HepG2 (cell line): Measurements from ENCODE around the gene LENG1. TPM values are rescaled to one million over a fixed set of nuclear protein-coding genes. Genes with fewer than 3 reads are reported as not detected.

Experiments used
- ATF7-NPFF ChIP-seq: sonication (generic); formaldehyde crosslinking; IDR thresholded peaks from 2 replicates; pipeline ENCODE4 v1.8.1; 2023; ENCODE audit warnings: mild to moderate bottlenecking, low read depth, missing genetic modification reagents, moderate library complexity
- CEBPZ ChIP-seq: IDR thresholded peaks from 2 replicates; pipeline ENCODE4 v1.6.1; 2012; ENCODE audit warnings: low read length, improper control_type of control experiment
- GABPB1 ChIP-seq: IDR thresholded peaks from 2 replicates; pipeline ENCODE4 v1.6.1; 2016; ENCODE audit warnings: mild to moderate bottlenecking, missing genetic modification reagents, moderate library complexity, missing compliant biosample characterization
- GMEB1 ChIP-seq: sonication (generic); formaldehyde crosslinking; IDR thresholded peaks from 2 replicates; pipeline ENCODE4 v1.5.1; 2020; ENCODE audit warnings: missing genetic modification reagents, mild to moderate bottlenecking, borderline replicate concordance
- HNF4G ChIP-seq, 2 experiments: sonication (generic) in 1 of 2; formaldehyde crosslinking in 1 of 2; IDR thresholded peaks; 2 replicates each; pipeline versions ENCODE4 v1.4.0 to v1.6.1; 2011 to 2020; ENCODE audit warnings: borderline replicate concordance in 2 of 2, low read depth in 2 of 2, mild to moderate bottlenecking in 2 of 2, low read length in 1 of 2, missing genetic modification reagents in 1 of 2, moderate library complexity in 1 of 2
- KLF12 ChIP-seq: sonication (generic); formaldehyde crosslinking; IDR thresholded peaks from 2 replicates; pipeline ENCODE4 v1.4.0; 2020; ENCODE audit warnings: missing genetic modification reagents, borderline replicate concordance
- LCORL ChIP-seq, 2 experiments: fragments of 450-650 bp in 1 of 2; sonication (generic) in 1 of 2; formaldehyde crosslinking in 1 of 2; IDR thresholded peaks; 2 replicates each; pipeline versions ENCODE4 v1.5.0 to v1.6.1; 2017 to 2020; ENCODE audit warnings: antibody characterized with exemption in 1 of 2, missing genetic modification reagents in 1 of 2
- MAX ChIP-seq: IDR thresholded peaks from 2 replicates; pipeline ENCODE4 v1.6.1; 2012; ENCODE audit warnings: inconsistent platforms
- PLSCR1 ChIP-seq: sonication (generic); formaldehyde crosslinking; IDR thresholded peaks from 2 replicates; pipeline ENCODE4 v1.5.0; 2020; ENCODE audit warnings: missing genetic modification reagents, mild to moderate bottlenecking, borderline replicate concordance
- ZBTB10 ChIP-seq: sonication (generic); formaldehyde crosslinking; IDR thresholded peaks from 2 replicates; pipeline ENCODE4 v1.4.0; 2020; ENCODE audit warnings: missing genetic modification reagents, borderline replicate concordance
- ZC3H13 ChIP-seq: sonication (generic); formaldehyde crosslinking; IDR thresholded peaks from 2 replicates; pipeline ENCODE4 v1.8.1; 2023; ENCODE audit warnings: mild to moderate bottlenecking, missing genetic modification reagents, moderate library complexity
- ZNF317 ChIP-seq: sonication (generic); formaldehyde crosslinking; IDR thresholded peaks from 2 replicates; pipeline ENCODE4 v1.5.0; 2020; ENCODE audit warnings: mild to moderate bottlenecking, missing genetic modification reagents
- ZNF350 ChIP-seq: sonication (generic); formaldehyde crosslinking; IDR thresholded peaks from 2 replicates; pipeline ENCODE4 v1.4.0; 2020; ENCODE audit warnings: mild to moderate bottlenecking, low read depth, missing genetic modification reagents, borderline replicate concordance
- ZNF501 ChIP-seq: sonication (generic); formaldehyde crosslinking; IDR thresholded peaks from 2 replicates; pipeline ENCODE4 v1.5.1; 2020; ENCODE audit warnings: mild to moderate bottlenecking, moderate library complexity, missing genetic modification reagents
- ZNF530 ChIP-seq: sonication (generic); formaldehyde crosslinking; IDR thresholded peaks from 2 replicates; pipeline ENCODE4 v1.5.0; 2020; ENCODE audit warnings: low read depth, mild to moderate bottlenecking, missing genetic modification reagents
- ZNF557 ChIP-seq: sonication (generic); formaldehyde crosslinking; IDR thresholded peaks from 2 replicates; pipeline ENCODE4 v1.4.0; 2020; ENCODE audit warnings: missing genetic modification reagents
- ZNF598 ChIP-seq: sonication (generic); formaldehyde crosslinking; IDR thresholded peaks from 2 replicates; pipeline ENCODE4 v1.5.1; 2020; ENCODE audit warnings: mild to moderate bottlenecking, missing genetic modification reagents, borderline replicate concordance
- ZNF670 ChIP-seq: sonication (generic); formaldehyde crosslinking; IDR thresholded peaks from 2 replicates; pipeline ENCODE4 v1.8.0; 2022; ENCODE audit warnings: mild to moderate bottlenecking, missing genetic modification reagents, borderline replicate concordance
- ZNF720 ChIP-seq: sonication (generic); formaldehyde crosslinking; IDR thresholded peaks from 2 replicates; pipeline ENCODE4 v1.4.0; 2020; ENCODE audit warnings: missing genetic modification reagents
- polyA plus RNA-seq, 8 experiments: library from polyadenylated mRNA; depleted of rRNA in 3 of 8; stranded (reverse) in 7 of 8; unstranded in 1 of 8; fragments of >200 nt; fragmentation: Illumina TruSeq in 4 of 8; extraction: Trizol in 4 of 8; gene quantifications; 2 replicates each; pipeline versions ENCODE4 v1.2.1 to v1.2.3, GENCODE V29; 2011 to 2016; ENCODE audit warnings: low read depth in 4 of 8, missing spikeins in 1 of 8, mixed read lengths in 1 of 8; ENCODE audit not compliant: insufficient read depth in 1 of 8
- total RNA-seq, 5 experiments: library from RNA; depleted of rRNA; stranded (reverse); fragments of >200 nt; fragmentation: Illumina TruSeq; extraction: Trizol; gene quantifications; 2 replicates each; pipeline ENCODE4 v1.2.3, GENCODE V29; 2016; ENCODE audit warnings: low read depth in 1 of 5

LENG1 gene
- total and polyA plus RNA-seq, 2 of the 13 experiments (the other 11 are each of a cell fraction or from before 2014, with no cell fraction given), result 1.8 to 3.8 TPM

GRCh38 chr19:54190503-54191010 is 31.0 kb upstream of the LENG1 start (continued):
- TF ChIP-seq ZNF530 (CRISPR knock-in tag) (no peak), ZC3H13 (CRISPR knock-in tag) (0 out of 2 replicates have a peak, but pooled peaks have one; percentile 42), LCORL (IDR thresholded peaks at IDR 0.05) (no peak), LCORL (CRISPR knock-in tag; IDR thresholded peaks at IDR 0.05) (peak; percentile 54), ATF7-NPFF (CRISPR knock-in tag) (no peak; the same call in 1 of the 2 replicates), KLF12 (no peak), ZNF670 (CRISPR knock-in tag) (no peak), ZNF598 (CRISPR knock-in tag) (no peak), ZBTB10 (CRISPR knock-in tag) (no peak; the same call in 1 of the 2 replicates), GMEB1 (0 out of 2 replicates have a peak, but pooled peaks have one; percentile 4), HNF4G (IDR thresholded peaks at IDR 0.05; ENCODE audit: borderline replicate concordance, low read depth, low read length) (peak; percentile 81; the same call in 1 of the 2 replicates), HNF4G (CRISPR knock-in tag; IDR thresholded peaks at IDR 0.05; ENCODE audit: borderline replicate concordance, low read depth) (no peak), PLSCR1 (CRISPR knock-in tag) (no peak), ZNF720 (CRISPR knock-in tag) (no peak), MAX (no peak; the same call in 1 of the 2 replicates), ZNF350 (0 out of 2 replicates have a peak, but pooled peaks have one; percentile 18), ZNF501 (no peak), GABPB1 (CRISPR knock-in tag) (peak; percentile 70; the same call in 1 of the 2 replicates), ZNF317 (CRISPR knock-in tag) (no peak), ZNF557 (no peak), CEBPZ (no peak)
